Neutrophil (primary cell): Measurements from ENCODE around the gene SIX5.
"Not testable (repeated sequence)": the region's sequence is repeated elsewhere in the genome, so short reads cannot be mapped to it uniquely, and the experiment has no call there.

ENCODE experiments used
- H3K27ac ChIP-seq: fragments of 200-600 bp; sonication (generic); 2 replicates; pipeline ENCODE4 v1.5.1; 2016; ENCODE audit warnings: mild to moderate bottlenecking, moderate library complexity
- H3K27me3 ChIP-seq: fragments of 200-600 bp; sonication (generic); 2 replicates; pipeline ENCODE4 v1.6.0; 2016; ENCODE audit warnings: mild to moderate bottlenecking
- H3K36me3 ChIP-seq: fragments of 200-600 bp; sonication (generic); 2 replicates; pipeline ENCODE4 v1.5.1; 2017
- H3K4me1 ChIP-seq, 2 experiments: fragments of 200-600 bp in 1 of 2; sonication (generic) in 1 of 2; 1 replicate in 1 of 2; 2 replicates in 1 of 2; pipeline versions ENCODE4 v1.5.1 to v1.6.1; 2013 to 2016; ENCODE audit warnings: low read depth in 1 of 2, low read length in 1 of 2, mild to moderate bottlenecking in 1 of 2, moderate library complexity in 1 of 2; ENCODE audit not compliant: control insufficient read depth in 1 of 2, insufficient read depth in 1 of 2
- H3K4me3 ChIP-seq, 2 experiments: fragments of 200-600 bp in 1 of 2; sonication (generic) in 1 of 2; 1 replicate in 1 of 2; 2 replicates in 1 of 2; pipeline ENCODE4 v1.5.1; 2013 to 2016; ENCODE audit warnings: low read depth in 1 of 2, low read length in 1 of 2, mild to moderate bottlenecking in 1 of 2, moderate library complexity in 1 of 2
- H3K9me3 ChIP-seq: fragments of 200-600 bp; sonication (generic); 2 replicates; pipeline ENCODE4 v1.5.1; 2016
- TF ChIP-seq, protein P1 (sequence below): fragments of 200-600 bp; sonication (generic); IDR thresholded peaks from 2 replicates; pipeline ENCODE4 v1.5.1; 2016; ENCODE audit warnings: antibody characterized with exemption

SIX5 gene

GRCh38 chr19:45805719-45806118, 36.7 kb upstream of the SIX5 start:
- Histone ChIP-seq H3K27me3 (peaks cover 97% of the 10 kb centered on the region), H3K9me3 (no peaks in the 10 kb centered on the region), H3K36me3 (no peaks in the 10 kb centered on the region), H3K4me3 (no peak overlapping the region), H3K4me1 (no peaks in the 10 kb centered on the region), H3K27ac (no peak overlapping the region)
- TF ChIP-seq, protein P1, sequence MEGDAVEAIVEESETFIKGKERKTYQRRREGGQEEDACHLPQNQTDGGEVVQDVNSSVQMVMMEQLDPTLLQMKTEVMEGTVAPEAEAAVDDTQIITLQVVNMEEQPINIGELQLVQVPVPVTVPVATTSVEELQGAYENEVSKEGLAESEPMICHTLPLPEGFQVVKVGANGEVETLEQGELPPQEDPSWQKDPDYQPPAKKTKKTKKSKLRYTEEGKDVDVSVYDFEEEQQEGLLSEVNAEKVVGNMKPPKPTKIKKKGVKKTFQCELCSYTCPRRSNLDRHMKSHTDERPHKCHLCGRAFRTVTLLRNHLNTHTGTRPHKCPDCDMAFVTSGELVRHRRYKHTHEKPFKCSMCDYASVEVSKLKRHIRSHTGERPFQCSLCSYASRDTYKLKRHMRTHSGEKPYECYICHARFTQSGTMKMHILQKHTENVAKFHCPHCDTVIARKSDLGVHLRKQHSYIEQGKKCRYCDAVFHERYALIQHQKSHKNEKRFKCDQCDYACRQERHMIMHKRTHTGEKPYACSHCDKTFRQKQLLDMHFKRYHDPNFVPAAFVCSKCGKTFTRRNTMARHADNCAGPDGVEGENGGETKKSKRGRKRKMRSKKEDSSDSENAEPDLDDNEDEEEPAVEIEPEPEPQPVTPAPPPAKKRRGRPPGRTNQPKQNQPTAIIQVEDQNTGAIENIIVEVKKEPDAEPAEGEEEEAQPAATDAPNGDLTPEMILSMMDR, result no peak

DNA sequence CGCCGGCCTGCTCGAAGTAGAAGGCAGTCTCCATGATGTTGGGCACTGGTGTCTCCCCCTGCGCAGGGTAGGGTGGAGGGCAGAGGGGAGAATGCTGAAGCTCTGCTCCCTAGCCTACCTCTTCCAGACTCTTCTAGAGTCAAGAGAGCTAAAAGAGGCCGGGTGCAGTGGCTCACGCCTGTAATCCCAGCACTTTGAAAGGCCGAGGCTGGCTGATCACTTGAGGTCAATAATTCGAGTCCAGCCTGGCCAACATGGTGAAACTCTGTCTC, 35.8 kb upstream of the SIX5 start:
- Histone ChIP-seq H3K27me3 (peaks cover 97% of the 10 kb centered on the region), H3K36me3 (no peaks in the 10 kb centered on the region), H3K9me3 (no peaks in the 10 kb centered on the region), H3K4me3 (no peak overlapping the region), H3K27ac (no peak overlapping the region), H3K4me1 (no peaks in the 10 kb centered on the region)
- TF ChIP-seq, protein P1, result no peak

DNA sequence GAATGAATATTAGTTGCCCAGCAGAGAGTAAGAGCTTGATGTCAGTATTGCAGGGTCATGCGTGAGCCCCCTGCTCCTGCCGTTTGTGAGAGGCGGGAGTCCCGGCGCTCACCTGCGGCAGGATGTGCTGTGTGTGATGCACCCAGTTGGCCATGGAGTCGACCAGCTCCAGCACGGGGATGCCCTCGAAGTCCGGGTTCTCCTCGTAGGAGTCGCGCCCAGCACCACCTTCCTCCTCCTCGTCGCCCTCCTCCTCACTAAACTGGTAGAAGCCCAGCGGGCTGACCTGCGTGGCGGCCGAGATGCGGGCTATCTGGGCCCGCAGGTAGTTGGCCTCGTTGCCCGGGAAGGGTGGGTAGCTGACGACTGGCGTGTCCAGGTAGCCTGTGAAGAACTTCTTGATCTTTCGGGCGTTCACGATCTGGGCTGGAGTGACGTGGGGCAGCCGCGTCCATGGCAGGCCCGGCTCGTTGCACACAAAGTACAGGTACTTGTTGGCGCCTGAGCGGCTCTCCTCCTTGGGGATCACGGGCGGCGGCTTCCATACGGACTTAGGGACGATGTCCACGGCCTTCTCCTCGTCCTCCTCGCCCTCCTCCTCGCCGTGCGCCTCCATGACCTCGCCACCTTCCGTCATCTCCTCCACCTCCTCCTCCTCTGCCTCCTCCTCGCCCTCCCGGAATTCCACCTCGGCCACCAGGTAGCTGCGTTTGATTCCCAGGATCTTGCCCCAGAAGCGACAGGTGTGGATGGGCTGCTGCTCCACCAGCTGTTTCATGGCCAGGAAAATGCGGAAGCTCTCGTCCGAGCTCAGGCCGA, 35.3 kb upstream of the SIX5 start:
- H3K9me3 ChIP-seq, result no peaks in the 10 kb centered on the region
- no peak overlapping the region for H3K27ac ChIP-seq
- peaks cover 97% of the 10 kb centered on the region for H3K27me3 ChIP-seq
- no peaks in the 10 kb centered on the region for H3K36me3 ChIP-seq
- TF ChIP-seq, protein P1, result no peak
- H3K4me1 ChIP-seq, result no peaks in the 10 kb centered on the region
- no peak overlapping the region for H3K4me3 ChIP-seq

DNA sequence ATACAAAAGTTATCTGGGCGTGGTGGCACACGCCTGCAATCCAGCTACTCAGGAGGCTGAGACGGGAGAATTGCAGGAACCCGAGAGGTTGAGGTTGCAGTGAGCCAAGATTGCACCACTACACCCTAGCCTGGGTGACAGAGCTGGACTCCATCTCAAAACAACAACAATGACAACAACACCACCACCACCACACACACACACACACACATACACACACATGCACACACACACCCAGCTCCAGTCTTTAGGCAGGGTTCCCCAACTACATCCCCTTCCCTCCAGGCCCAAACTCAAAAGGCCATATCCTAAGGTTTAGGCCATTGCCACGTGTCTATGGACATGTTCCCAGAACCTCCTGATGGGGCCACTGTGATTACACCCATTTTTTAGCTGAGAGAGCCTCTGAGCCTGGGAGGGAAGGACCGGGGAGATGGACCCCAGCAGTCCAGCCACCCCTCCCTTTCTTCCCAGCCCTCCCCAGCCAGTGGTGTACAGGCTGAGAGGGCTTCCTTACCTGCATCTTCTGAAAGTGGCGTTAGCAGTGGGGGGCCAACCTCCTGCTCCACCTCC, 32.6 kb upstream of the SIX5 start:
- no peak overlapping the region for H3K27ac ChIP-seq
- H3K36me3 ChIP-seq, result no peaks in the 10 kb centered on the region
- peaks cover 99% of the 10 kb centered on the region for H3K27me3 ChIP-seq
- TF ChIP-seq, protein P1, result no peak
- H3K4me1 ChIP-seq, result peaks cover 0 to 3% of the 10 kb centered on the region in 2 experiments
- H3K4me3 ChIP-seq, result no peak overlapping the region
- H3K9me3 ChIP-seq, result no peaks in the 10 kb centered on the region

GRCh38 chr19:45800070-45800553, 31.1 kb upstream of the SIX5 start:
- H3K36me3 ChIP-seq, result no peaks in the 10 kb centered on the region
- H3K4me1 ChIP-seq, result peaks cover 0 to 3% of the 10 kb centered on the region in 2 experiments
- no peak overlapping the region for H3K4me3 ChIP-seq
- H3K27me3 ChIP-seq, result peaks cover 100% of the 10 kb centered on the region
- TF ChIP-seq, protein P1, result no peak
- H3K27ac ChIP-seq, result no peak overlapping the region
- H3K9me3 ChIP-seq, result no peaks in the 10 kb centered on the region

- H3K4me3 ChIP-seq, H3K36me3 ChIP-seq, H3K9me3 ChIP-seq, H3K4me1 ChIP-seq, H3K27ac ChIP-seq: not testable (repeated sequence)
- peaks cover 100% of the 10 kb centered on the region for H3K27me3 ChIP-seq
These were observed 30.5 kb upstream of the SIX5 start for GRCh38 chr19:45799541-45799940.
